OCI-LY7 (cell line): Measurements from ENCODE around the gene ANAPC15. TPM values are rescaled to one million over a fixed set of nuclear protein-coding genes. Genes with fewer than 3 reads are reported as not detected.

Experiments
- BruUV-seq: library from RNA; stranded (reverse); fragments of 400-500 nt; replicated peaks from 2 replicates; lab custom pipeline; 2021; lab: Mats Ljungman, UMichigan
- CTCF ChIA-PET: fragments of 300-600 bp; sonication (Branson Sonifier 250); formaldehyde crosslinking; loops from one replicate; lab custom pipeline; 2022; ENCODE audit warnings: antibody characterized with exemption; ENCODE audit not compliant: unreplicated experiment; lab: Charles Lee
- POLR2A ChIA-PET: fragments of 300-600 bp; sonication (Branson Sonifier 250); formaldehyde crosslinking; loops from one replicate; lab custom pipeline; 2022; ENCODE audit warnings: antibody characterized with exemption; lab: Charles Lee
- DNase-seq: peaks from one replicate; pipeline ENCODE4 v3.0.0-alpha.2; 2015; ENCODE audit warnings: low spot score
- H2AFZ ChIP-seq: fragments of 200-600 bp; sonication (generic), shearing (Covaris generic); 2 replicates; pipeline ENCODE4 v1.6.1; 2014; ENCODE audit warnings: mild to moderate bottlenecking, antibody characterized with exemption, low read length, moderate library complexity
- H3K27ac ChIP-seq: fragments of 200-600 bp; sonication (generic); 2 replicates; pipeline ENCODE4 v1.5.1; 2014; ENCODE audit warnings: mixed run types, low read depth, mild to moderate bottlenecking, moderate library complexity, low read length, inconsistent platforms; ENCODE audit not compliant: poor library complexity, severe bottlenecking
- H3K36me3 ChIP-seq: fragments of 200-600 bp; sonication (generic); 2 replicates; pipeline ENCODE4 v1.6.1; 2014; ENCODE audit warnings: mild to moderate bottlenecking, antibody characterized with exemption, low read length, moderate library complexity, mixed read lengths; ENCODE audit not compliant: insufficient read depth
- H3K4me1 ChIP-seq: fragments of 200-600 bp; sonication (generic); 2 replicates; pipeline ENCODE4 v1.5.1; 2014; ENCODE audit warnings: mild to moderate bottlenecking, low read length; ENCODE audit not compliant: insufficient read depth, poor library complexity, severe bottlenecking
- H3K4me2 ChIP-seq: fragments of 200-600 bp; sonication (generic); 2 replicates; pipeline ENCODE4 v1.6.1; 2014; ENCODE audit warnings: mild to moderate bottlenecking, low read length
- H3K4me3 ChIP-seq: fragments of 200-600 bp; sonication (generic); 2 replicates; pipeline ENCODE4 v1.5.1; 2014; ENCODE audit warnings: mild to moderate bottlenecking, low read depth, low read length; ENCODE audit not compliant: poor library complexity, severe bottlenecking
- H3K79me2 ChIP-seq: fragments of 200-600 bp; sonication (generic); 2 replicates; pipeline ENCODE4 v1.6.1; 2016; ENCODE audit warnings: low read depth, mild to moderate bottlenecking, low read length, moderate library complexity, mixed read lengths; ENCODE audit not compliant: insufficient read depth
- H3K9me2 ChIP-seq: fragments of 200-600 bp; sonication (generic); 2 replicates; pipeline ENCODE4 v1.6.1; 2016; ENCODE audit warnings: mild to moderate bottlenecking, low read length, mixed read lengths; ENCODE audit not compliant: insufficient read depth
- H3K9me3 ChIP-seq: fragments of 200-600 bp; sonication (generic); 2 replicates; pipeline ENCODE4 v1.6.1; 2014; ENCODE audit warnings: mild to moderate bottlenecking, mixed run types, low read length, mixed read lengths
- H4K20me1 ChIP-seq: fragments of 200-600 bp; sonication (generic); 2 replicates; pipeline ENCODE4 v1.6.1; 2014; ENCODE audit warnings: mild to moderate bottlenecking, antibody characterized with exemption, low read length, moderate library complexity, mixed read lengths; ENCODE audit not compliant: insufficient read depth
- EZH2phosphoT487 ChIP-seq: fragments of 200-600 bp; sonication (generic); IDR thresholded peaks from 2 replicates; pipeline ENCODE4 v1.6.1; 2018; ENCODE audit warnings: low read depth, borderline replicate concordance, mild to moderate bottlenecking, mixed run types, antibody characterized with exemption, low read length, moderate library complexity, mixed read lengths
- intact Hi-C: fragments of 100-400 bp; cut with micrococcal nuclease; formaldehyde crosslinking; loops from one replicate; pipeline ENCODE4 v1.10.0; 2022; ENCODE audit not compliant: unreplicated experiment
- total RNA-seq, 2 experiments: library from RNA; depleted of rRNA in 1 of 2; stranded (reverse); fragments of >200 nt in 1 of 2; shearing (Covaris generic) in 1 of 2; gene quantifications; 2 replicates each; pipeline ENCODE4 v1.2.3, GENCODE V29; 2014 to 2022
- TF ChIP-seq, protein P1 (sequence below): fragments of 200-600 bp; sonication (generic); conservative IDR thresholded peaks from 2 replicates; pipeline ENCODE4 v1.5.1; 2014; ENCODE audit warnings: mild to moderate bottlenecking, antibody characterized with exemption, low read length, moderate library complexity, mixed read lengths

Gene ANAPC15
- total RNA-seq, 2 experiments from 2014 or later, result 48.2 to 62.4 TPM

DNA sequence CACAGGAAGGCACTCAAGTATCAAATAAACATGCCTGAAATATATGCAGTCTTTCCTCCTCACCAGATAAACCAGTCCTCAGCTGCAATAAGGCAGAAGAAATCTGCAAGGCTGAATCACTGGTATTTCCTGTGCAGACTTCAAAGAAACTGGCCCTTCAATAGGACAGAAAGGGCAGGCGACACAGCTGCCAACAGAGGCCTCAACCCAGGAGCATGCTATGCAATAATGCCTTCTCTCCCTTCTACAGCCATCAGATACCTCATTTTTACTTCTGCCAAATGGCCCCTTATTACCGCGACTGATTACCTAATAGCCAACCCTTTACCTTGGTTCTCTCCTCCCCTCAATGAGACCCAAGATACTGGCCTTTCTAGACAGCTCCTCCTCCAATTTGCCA lies 40.1 kb downstream of the ANAPC15 start:
- H2AFZ ChIP-seq, result no peak overlapping the region
- H3K9me2 ChIP-seq, result no peaks in the 10 kb centered on the region
- H3K36me3 ChIP-seq, result peaks cover 56% of the 10 kb centered on the region
- peak overlapping the region; percentile 14 for H3K27ac ChIP-seq
- no peak overlapping the region for H3K4me3 ChIP-seq
- BruUV-seq, result no TSS peak
- intact Hi-C loops, result no loop called here
- peaks cover 22% of the 10 kb centered on the region for H4K20me1 ChIP-seq
- DNase-seq, result peak; percentile 65
- H3K9me3 ChIP-seq, result no peaks in the 10 kb centered on the region
- peak overlapping the region; percentile 21; the same call in 1 of the 2 replicates for H3K4me2 ChIP-seq
- H3K79me2 ChIP-seq, result peaks cover 74% of the 10 kb centered on the region
- H3K4me1 ChIP-seq, result peaks cover 42% of the 10 kb centered on the region
- POLR2A ChIA-PET, result interaction anchor here (1.0 to 1.6 kb wide), 2 partner anchors 21 to 33 kb away, joined by 5 to 6 read pairs; no protein-coding TSS in a partner anchor
- TF ChIP-seq, protein P1, sequence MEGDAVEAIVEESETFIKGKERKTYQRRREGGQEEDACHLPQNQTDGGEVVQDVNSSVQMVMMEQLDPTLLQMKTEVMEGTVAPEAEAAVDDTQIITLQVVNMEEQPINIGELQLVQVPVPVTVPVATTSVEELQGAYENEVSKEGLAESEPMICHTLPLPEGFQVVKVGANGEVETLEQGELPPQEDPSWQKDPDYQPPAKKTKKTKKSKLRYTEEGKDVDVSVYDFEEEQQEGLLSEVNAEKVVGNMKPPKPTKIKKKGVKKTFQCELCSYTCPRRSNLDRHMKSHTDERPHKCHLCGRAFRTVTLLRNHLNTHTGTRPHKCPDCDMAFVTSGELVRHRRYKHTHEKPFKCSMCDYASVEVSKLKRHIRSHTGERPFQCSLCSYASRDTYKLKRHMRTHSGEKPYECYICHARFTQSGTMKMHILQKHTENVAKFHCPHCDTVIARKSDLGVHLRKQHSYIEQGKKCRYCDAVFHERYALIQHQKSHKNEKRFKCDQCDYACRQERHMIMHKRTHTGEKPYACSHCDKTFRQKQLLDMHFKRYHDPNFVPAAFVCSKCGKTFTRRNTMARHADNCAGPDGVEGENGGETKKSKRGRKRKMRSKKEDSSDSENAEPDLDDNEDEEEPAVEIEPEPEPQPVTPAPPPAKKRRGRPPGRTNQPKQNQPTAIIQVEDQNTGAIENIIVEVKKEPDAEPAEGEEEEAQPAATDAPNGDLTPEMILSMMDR, result no peak
- TF ChIP-seq EZH2phosphoT487, result no peak
- CTCF ChIA-PET, result interaction anchor here (0.6 to 0.7 kb wide), 2 partner anchors 22 to 1779 kb away, joined by 3 to 4 read pairs; no protein-coding TSS in a partner anchor

DNA sequence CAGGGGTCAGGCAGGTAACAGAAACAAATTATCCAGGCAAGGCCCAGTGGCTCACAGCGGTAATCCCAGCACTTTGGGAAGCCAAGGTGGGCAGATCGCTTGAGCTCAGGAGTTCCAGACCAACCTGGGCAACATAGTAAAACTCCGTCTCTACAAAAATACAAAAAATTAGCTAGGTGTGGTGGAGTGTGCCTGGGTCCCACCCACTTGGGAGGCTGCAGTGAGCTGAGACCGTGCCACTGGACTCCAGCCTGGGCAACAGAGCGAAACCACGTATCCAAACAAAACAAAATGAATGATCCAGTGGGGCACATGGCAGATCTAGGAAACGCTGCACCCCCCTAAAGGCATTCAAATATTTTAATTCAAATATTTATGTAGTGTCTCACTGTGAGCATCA lies 42.0 kb downstream of the ANAPC15 start:
- no peak overlapping the region for H3K4me3 ChIP-seq
- peaks cover 35% of the 10 kb centered on the region for H3K4me1 ChIP-seq
- peaks cover 55% of the 10 kb centered on the region for H3K79me2 ChIP-seq
- CTCF ChIA-PET, result no interaction called here
- peaks cover 22% of the 10 kb centered on the region for H4K20me1 ChIP-seq
- no peak for DNase-seq
- no peak overlapping the region for H2AFZ ChIP-seq
- TF ChIP-seq, protein P1, result no peak
- TF ChIP-seq EZH2phosphoT487, result no peak
- H3K9me3 ChIP-seq, result no peaks in the 10 kb centered on the region
- POLR2A ChIA-PET, result no interaction called here
- H3K9me2 ChIP-seq, result no peaks in the 10 kb centered on the region
- intact Hi-C loops, result no loop called here
- H3K4me2 ChIP-seq, result no peak overlapping the region; the same call in 1 of the 2 replicates
- peaks cover 57% of the 10 kb centered on the region for H3K36me3 ChIP-seq
- no peak overlapping the region for H3K27ac ChIP-seq
- no TSS peak for BruUV-seq

DNA sequence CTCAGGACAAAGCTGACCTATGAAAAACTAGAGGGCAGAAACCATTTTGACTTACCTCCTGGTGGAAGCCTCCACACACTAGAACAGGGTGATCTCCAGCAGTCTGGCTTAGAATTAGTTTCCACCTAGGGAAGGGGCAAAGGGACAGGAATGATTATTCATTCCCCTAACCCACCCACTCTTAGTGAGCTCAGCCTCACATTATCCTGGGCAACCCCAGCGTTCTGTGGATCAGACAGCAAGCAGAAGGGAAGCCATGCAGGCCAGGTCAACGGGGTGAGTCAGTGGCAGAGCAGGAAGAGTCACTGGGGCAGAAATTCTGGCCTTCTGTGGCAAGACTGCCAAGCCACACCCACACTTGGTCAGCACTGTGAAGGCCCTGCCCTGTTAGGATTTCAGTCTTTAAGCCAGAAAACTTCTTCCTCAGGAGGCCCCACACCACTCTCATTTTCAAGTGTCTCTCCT lies 42.7 kb downstream of the ANAPC15 start:
- Histone ChIP-seq H2AFZ (no peak overlapping the region), H3K27ac (no peak overlapping the region)

More for the DNA sequence above, 42.7 kb downstream of the ANAPC15 start:
- no peaks in the 10 kb centered on the region for H3K9me3 ChIP-seq
- H3K4me1 ChIP-seq, result peaks cover 30% of the 10 kb centered on the region
- peaks cover 54% of the 10 kb centered on the region for H3K36me3 ChIP-seq
- BruUV-seq, result no TSS peak
- H3K79me2 ChIP-seq, result peaks cover 48% of the 10 kb centered on the region
- H3K9me2 ChIP-seq, result no peaks in the 10 kb centered on the region
- DNase-seq, result no peak
- intact Hi-C loops, result no loop called here
- ChIA-PET CTCF (interaction anchor here (0.5 kb wide), 1 partner anchor 74 kb away, joined by 3 read pairs; no protein-coding TSS in a partner anchor), POLR2A (no interaction called here)
- H4K20me1 ChIP-seq, result peaks cover 22% of the 10 kb centered on the region
- TF ChIP-seq, protein P1, result no peak
- no peak for TF ChIP-seq EZH2phosphoT487
- no peak overlapping the region for H3K4me3 ChIP-seq
- peak overlapping the region; percentile 25; the same call in 1 of the 2 replicates for H3K4me2 ChIP-seq
